ENCODE data around the gene SNIP1.
A peak's percentile ranks its signal among the peaks of the same experiment; 100 is the strongest.
"Not testable (repeated sequence)": the region's sequence is repeated elsewhere in the genome, so short reads cannot be mapped to it uniquely, and the experiment has no call there.

The SNIP1 gene

DNA sequence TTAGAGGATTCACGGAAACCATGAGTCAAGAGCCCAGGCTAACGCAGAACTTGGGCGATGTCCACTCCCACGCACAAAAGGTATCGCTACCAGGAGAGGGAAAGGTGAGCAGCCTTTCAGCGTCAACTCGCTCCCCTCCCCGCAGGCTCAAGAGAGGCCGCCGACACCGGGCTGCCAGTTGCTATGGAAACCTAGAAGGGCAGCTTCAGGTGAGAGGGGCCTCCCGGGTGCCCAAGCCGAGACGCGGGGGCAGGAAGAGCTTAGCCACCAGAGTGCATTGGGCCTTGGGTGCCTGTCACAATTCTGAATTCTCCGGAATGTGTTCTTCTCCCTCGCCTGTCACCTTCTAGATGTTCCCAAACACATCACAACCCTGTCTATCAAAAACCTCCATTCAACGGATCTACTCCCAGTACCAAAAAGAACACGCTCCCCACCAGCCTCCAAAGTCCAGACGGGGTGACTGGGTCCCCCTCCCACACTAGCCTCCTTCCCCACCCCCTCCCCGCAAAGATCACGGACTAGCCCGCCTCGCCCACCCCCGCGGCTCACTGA lies 40.2 kb downstream of the SNIP1 start:
- peak in 1 of 2 donors; percentile 36 for DNase-seq (ENCODE audit: low read depth in 2 of 2)

GRCh38 chr1:37509181-37509580 lies 44.9 kb downstream of the SNIP1 start:
- DNase-seq (ENCODE audit: low read depth in 2 of 2) = no peak

GRCh38 chr1:37506740-37507139 lies 47.4 kb downstream of the SNIP1 start:
- DNase-seq (ENCODE audit: low read depth in 2 of 2) = no peak

DNA sequence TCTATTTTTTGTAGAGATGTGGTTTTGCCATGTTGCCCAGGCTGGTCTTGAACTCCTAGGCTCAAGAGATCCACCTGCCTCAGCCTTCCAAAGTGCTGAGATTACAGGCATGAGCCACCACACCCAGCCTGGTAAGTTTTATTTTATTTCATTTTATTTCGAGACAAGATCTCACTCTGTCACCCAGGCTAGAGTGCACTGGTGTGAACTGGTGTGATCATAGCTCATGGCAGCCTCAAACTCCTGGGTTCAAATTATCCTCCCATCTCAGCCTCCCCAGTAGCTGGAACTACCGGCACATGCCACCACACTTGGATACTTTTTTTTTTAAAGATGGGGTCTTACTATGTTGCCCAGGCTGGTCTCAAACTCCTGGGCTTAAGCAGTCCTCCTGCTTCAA lies 51.3 kb downstream of the SNIP1 start:
- DNase-seq (ENCODE audit: low read depth in 2 of 2) = not testable (repeated sequence)

DNA sequence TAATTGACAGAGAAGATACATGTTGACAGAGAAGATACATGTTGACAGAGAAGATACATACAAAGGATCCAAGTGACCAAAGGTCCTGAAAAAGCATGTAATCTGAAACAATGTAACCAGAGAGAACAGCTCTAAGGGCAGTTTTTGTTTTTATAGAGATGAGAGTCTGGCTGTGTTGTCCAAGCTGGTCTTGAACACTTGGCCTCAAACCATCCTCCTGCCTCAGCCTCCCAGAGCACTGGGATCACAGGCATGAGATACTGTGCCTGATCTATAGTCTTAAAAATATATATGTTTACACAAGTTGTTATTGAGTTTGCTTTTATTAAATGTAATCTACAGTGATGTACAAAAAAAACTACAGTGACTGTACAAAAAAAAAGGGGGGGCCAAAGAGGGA lies 52.0 kb downstream of the SNIP1 start:
- DNase-seq (ENCODE audit: low read depth in 2 of 2) = no peak

DNA sequence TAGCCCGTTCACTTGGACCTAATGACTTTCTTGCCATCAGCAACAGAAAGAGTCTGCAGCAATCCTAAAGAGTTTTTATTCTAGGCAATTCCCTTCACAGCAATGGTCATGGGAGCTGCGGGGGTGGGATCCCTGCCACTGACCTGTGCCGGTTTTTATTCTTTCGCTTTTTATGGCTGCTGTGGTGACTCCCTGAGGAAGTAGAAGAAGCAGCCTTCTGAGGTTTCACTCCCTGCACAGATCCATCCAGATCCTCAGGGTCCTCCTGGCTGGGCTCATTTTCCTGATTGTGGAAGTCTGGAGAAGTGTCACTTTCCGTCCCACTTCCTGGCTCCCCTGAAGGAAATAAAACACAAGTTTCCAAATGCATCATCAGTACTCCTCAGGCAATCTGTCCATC lies 52.4 kb downstream of the SNIP1 start:
- DNase-seq (ENCODE audit: low read depth in 2 of 2) = no peak

- DNase-seq (ENCODE audit: low read depth in 2 of 2) = no peak
These were observed 55.0 kb downstream of the SNIP1 start for GRCh38 chr1:37498872-37499617.

DNA sequence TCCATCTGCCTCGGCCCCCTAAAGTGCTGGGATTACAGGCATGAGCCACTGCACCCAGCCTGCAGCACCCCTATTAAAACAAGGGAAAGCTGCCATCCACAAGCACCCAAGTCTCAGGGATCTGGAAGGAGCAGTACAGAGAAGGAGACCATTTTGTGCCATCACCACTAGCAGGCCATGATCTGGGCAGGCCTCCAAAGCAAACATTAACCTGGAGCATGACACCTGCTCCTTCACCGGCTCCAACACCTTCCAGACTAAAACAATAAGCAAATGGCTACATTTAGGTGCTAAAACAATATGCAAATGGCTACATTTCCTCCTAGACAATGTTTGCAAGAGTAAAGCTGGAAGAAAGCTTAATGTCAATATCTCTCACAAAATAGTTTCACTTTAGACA lies 56.3 kb downstream of the SNIP1 start:
- DNase-seq (ENCODE audit: low read depth in 2 of 2) = no peak

- no peak for DNase-seq (ENCODE audit: low read depth in 2 of 2)
These were observed 58.2 kb downstream of the SNIP1 start for GRCh38 chr1:37495875-37496274.

GRCh38 chr1:37493336-37494098 lies 60.6 kb downstream of the SNIP1 start:
- DNase-seq (ENCODE audit: low read depth in 2 of 2) = no peak

DNA sequence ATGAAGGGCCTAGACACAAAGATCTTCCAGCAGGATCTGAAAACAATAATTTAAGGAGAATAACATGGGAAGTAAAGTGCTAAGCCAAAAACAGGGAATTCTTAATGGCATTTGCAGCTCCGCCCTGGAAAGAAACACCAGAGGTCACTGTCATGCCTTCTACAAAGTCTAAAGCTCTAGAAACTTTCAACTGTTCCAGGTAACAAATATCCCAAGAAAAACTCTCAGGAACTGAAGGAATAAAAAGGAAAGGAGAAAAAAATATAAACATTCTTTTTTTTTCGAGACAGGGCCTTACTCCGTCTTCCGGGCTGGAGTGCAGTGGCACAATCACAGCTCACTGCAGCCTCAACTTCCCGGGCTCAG lies 66.5 kb downstream of the SNIP1 start:
- no peak for DNase-seq (ENCODE audit: low read depth in 2 of 2)

GRCh38 chr1:37486680-37487618 lies 67.1 kb downstream of the SNIP1 start:
- DNase-seq (ENCODE audit: low read depth in 2 of 2) = peak in 1 of 2 donors; percentile 77

GRCh38 chr1:37485902-37486679 lies 68.0 kb downstream of the SNIP1 start:
- DNase-seq (ENCODE audit: low read depth in 2 of 2) = no peak

All from stimulated activated CD4-positive, alpha-beta T cell treated with anti-CD3 and anti-CD28 coated beads, Interleukin-1b, Interleukin-23, amount 100 ng/mL, for 1 hour (primary cell).